HCT116 (cell line): ENCODE data around the gene TRABD. TPM values are rescaled to one million over a fixed set of nuclear protein-coding genes. Genes with fewer than 3 reads are reported as not detected.

ENCODE experiments used
- ATAC-seq: fragments of 200-7000 bp; cut with Tn5 transposase; 2 replicates; pipeline ENCODE4 v1.9.1; 2020; ENCODE audit warnings: mild to moderate bottlenecking, moderate library complexity
- BruUV-seq: library from RNA; stranded (reverse); fragments of 400-500 nt; replicated peaks from 2 replicates; lab custom pipeline; 2021; lab: Mats Ljungman, UMichigan
- CTCF ChIA-PET: fragments of 300-600 bp; sonication (Branson Sonifier 250); formaldehyde crosslinking; loops from one replicate; lab custom pipeline; 2021; ENCODE audit warnings: antibody characterized with exemption; lab: Charles Lee
- POLR2A ChIA-PET: fragments of 300-600, 350-600 bp; sonication (Branson Sonifier 250); formaldehyde crosslinking; loops from one replicate; lab custom pipeline; 2021; ENCODE audit warnings: antibody characterized with exemption; lab: Charles Lee
- RAD21 ChIA-PET, 2 experiments: fragments of 300-600 bp; sonication (Branson Sonifier 250); formaldehyde crosslinking; loops; one replicate each; lab custom pipeline; 2023; ENCODE audit warnings: low total read pairs in 2 of 2; ENCODE audit not compliant: uncharacterized antibody in 2 of 2, unreplicated experiment in 2 of 2, low non-redundant PET in 1 of 2; lab: Charles Lee
- DNase-seq: peaks from one replicate; pipeline ENCODE4 v3.0.0-alpha.2; 2010; ENCODE audit warnings: low read depth, low spot score
- H2AFZ ChIP-seq: fragments of 200-600 bp; shearing (Covaris generic), sonication (generic); 2 replicates; pipeline ENCODE4 v1.6.1; 2017; ENCODE audit warnings: low read depth, mixed run types, mixed read lengths, antibody characterized with exemption, low read length; ENCODE audit not compliant: poor library complexity, severe bottlenecking
- H3K27ac ChIP-seq: 2 replicates; pipeline ENCODE4 v1.5.1; 2012; ENCODE audit warnings: low read depth, low read length
- H3K27me3 ChIP-seq: fragments of 200-600 bp; sonication (generic); 2 replicates; pipeline ENCODE4 v1.6.1; 2016; ENCODE audit warnings: mixed run types, low read length, mixed read lengths; ENCODE audit not compliant: insufficient read depth
- H3K36me3 ChIP-seq, 2 experiments: fragments of 200-500 bp in 1 of 2; fragments of 200-600 bp in 1 of 2; sonication (Bioruptor generic) in 1 of 2; sonication (generic) in 1 of 2; 2 replicates each; pipeline versions ENCODE4 v1.5.1 to v1.6.1; 2014 to 2016; ENCODE audit warnings: low read length in 2 of 2, inconsistent platforms in 1 of 2, mixed read lengths in 1 of 2, mixed run types in 1 of 2; ENCODE audit not compliant: insufficient read depth in 2 of 2, control insufficient read depth in 1 of 2
- H3K4me1 ChIP-seq, 2 experiments: fragments of 200-600 bp in 1 of 2; sonication (generic) in 1 of 2; 2 replicates each; pipeline versions ENCODE4 v1.5.1 to v1.6.1; 2012 to 2017; ENCODE audit warnings: low read length in 2 of 2, inconsistent platforms in 1 of 2, mild to moderate bottlenecking in 1 of 2, mixed read lengths in 1 of 2, mixed run types in 1 of 2, moderate library complexity in 1 of 2; ENCODE audit not compliant: insufficient read depth in 2 of 2, control insufficient read depth in 1 of 2
- H3K4me2 ChIP-seq: fragments of 200-600 bp; sonication (generic); 2 replicates; pipeline ENCODE4 v1.6.1; 2017; ENCODE audit warnings: mixed run types, low read length, mixed read lengths
- H3K4me3 ChIP-seq, 2 experiments: fragments of 200-600 bp in 1 of 2; sonication (generic) in 1 of 2; replicated peaks in 1 of 2; 2 replicates each; pipeline ENCODE4 v1.5.1; 2011 to 2016; ENCODE audit warnings: low read length in 2 of 2, control low read depth in 1 of 2, low read depth in 1 of 2, mild to moderate bottlenecking in 1 of 2, mixed read lengths in 1 of 2, mixed run types in 1 of 2
- H3K79me2 ChIP-seq: fragments of 200-600 bp; sonication (generic); 2 replicates; pipeline ENCODE4 v1.6.1; 2017; ENCODE audit warnings: mild to moderate bottlenecking, mixed run types, low read length, moderate library complexity, mixed read lengths; ENCODE audit not compliant: insufficient read depth
- H3K9ac ChIP-seq: fragments of 200-600 bp; sonication (generic); 2 replicates; pipeline ENCODE4 v1.6.1; 2016; ENCODE audit warnings: low read length, mixed read lengths
- H3K9me2 ChIP-seq: fragments of 200-600 bp; sonication (generic), shearing (Covaris generic); 2 replicates; pipeline ENCODE4 v1.6.1; 2017; ENCODE audit warnings: mixed run types, mild to moderate bottlenecking, moderate library complexity; ENCODE audit not compliant: insufficient read depth
- H3K9me3 ChIP-seq, 2 experiments: fragments of 200-500 bp in 1 of 2; fragments of 200-600 bp in 1 of 2; sonication (Bioruptor generic) in 1 of 2; sonication (generic) in 1 of 2; 2 replicates each; pipeline ENCODE4 v1.6.1; 2014 to 2017; ENCODE audit warnings: low read length in 2 of 2, mixed read lengths in 2 of 2, inconsistent platforms in 1 of 2, low read depth in 1 of 2, mild to moderate bottlenecking in 1 of 2, mixed run types in 1 of 2, moderate library complexity in 1 of 2; ENCODE audit not compliant: control insufficient read depth in 1 of 2, insufficient read depth in 1 of 2
- H4K20me1 ChIP-seq: fragments of 200-600 bp; sonication (generic), shearing (Covaris generic); 2 replicates; pipeline ENCODE4 v1.6.1; 2017; ENCODE audit warnings: mixed run types, mild to moderate bottlenecking, moderate library complexity; ENCODE audit not compliant: insufficient read depth
- CBX3 ChIP-seq: IDR thresholded peaks from 2 replicates; pipeline ENCODE4 v1.6.1; 2012; ENCODE audit warnings: low read depth
- CTCF ChIP-seq, 3 experiments: fragments of 200-600 bp in 1 of 3; sonication (generic) in 1 of 3; IDR thresholded peaks in 2 of 3; conservative IDR thresholded peaks in 1 of 3; 2 replicates each; pipeline ENCODE4 v1.5.1; 2012 to 2017; ENCODE audit warnings: low read depth in 2 of 3, low read length in 2 of 3, antibody characterized with exemption in 1 of 3, borderline replicate concordance in 1 of 3, control low read depth in 1 of 3, mild to moderate bottlenecking in 1 of 3, mixed read lengths in 1 of 3, mixed run types in 1 of 3, moderate library complexity in 1 of 3; ENCODE audit not compliant: insufficient read depth in 1 of 3
- EGR1 ChIP-seq: IDR thresholded peaks from 2 replicates; pipeline ENCODE4 v1.6.1; 2012; ENCODE audit warnings: low read depth
- EZH2 ChIP-seq: fragments of 200-600 bp; sonication (generic); IDR thresholded peaks from 2 replicates; pipeline ENCODE4 v1.6.1; 2017; ENCODE audit warnings: antibody characterized with exemption, mixed run types
- EZH2phosphoT487 ChIP-seq: fragments of 200-600 bp; IDR thresholded peaks from 2 replicates; pipeline ENCODE4 v1.6.1; 2018; ENCODE audit warnings: antibody characterized with exemption, borderline replicate concordance
- FOSL1 ChIP-seq: IDR thresholded peaks from 2 replicates; pipeline ENCODE4 v1.6.1; 2012; ENCODE audit warnings: low read depth
- JUND ChIP-seq: IDR thresholded peaks from 2 replicates; pipeline ENCODE4 v1.6.1; 2012
- MAX ChIP-seq: IDR thresholded peaks from 2 replicates; pipeline ENCODE4 v1.6.1; 2012
- POLR2AphosphoS5 ChIP-seq: IDR thresholded peaks from 2 replicates; pipeline ENCODE4 v1.6.1; 2011; ENCODE audit warnings: mild to moderate bottlenecking, low read depth, low read length, moderate library complexity
- REST ChIP-seq: IDR thresholded peaks from 2 replicates; pipeline ENCODE4 v1.6.1; 2012; ENCODE audit warnings: low read depth
- SIN3A ChIP-seq: IDR thresholded peaks from 2 replicates; pipeline ENCODE4 v1.6.1; 2012; ENCODE audit warnings: low read depth
- SP1 ChIP-seq: IDR thresholded peaks from 2 replicates; pipeline ENCODE4 v1.6.1; 2012; ENCODE audit warnings: low read depth
- SRF ChIP-seq: IDR thresholded peaks from 2 replicates; pipeline ENCODE4 v1.6.1; 2012; ENCODE audit warnings: low read depth
- YY1 ChIP-seq: IDR thresholded peaks from 2 replicates; pipeline ENCODE4 v1.6.1; 2011; ENCODE audit warnings: low read length, low read depth, moderate library complexity, mild to moderate bottlenecking; ENCODE audit not compliant: insufficient replicate concordance; ENCODE audit errors: extremely low read depth
- ZNF274 ChIP-seq: fragments of 200-500 bp; sonication (Bioruptor generic); IDR thresholded peaks from 2 replicates; pipeline ENCODE4 v1.6.1; 2014; ENCODE audit warnings: mild to moderate bottlenecking, low read depth, low read length, inconsistent platforms
- intact Hi-C: fragments of 100-400 bp; cut with micrococcal nuclease; formaldehyde crosslinking; loops from 2 replicates; pipeline ENCODE4 v1.10.0; 2022
- total RNA-seq: library from RNA; stranded (reverse); gene quantifications from one replicate; pipeline ENCODE4 v1.2.1, GENCODE V29; 2021; ENCODE audit not compliant: unreplicated experiment
- TF ChIP-seq, protein P1 (sequence below): IDR thresholded peaks from 2 replicates; pipeline ENCODE4 v1.6.1; 2011; ENCODE audit warnings: mild to moderate bottlenecking, low read length, moderate library complexity; ENCODE audit not compliant: insufficient replicate concordance; ENCODE audit errors: extremely low read depth

Gene TRABD
- total RNA-seq, 1 experiment from 2014 or later, result 90.3 TPM

GRCh38 chr22:50211147-50211546, 25.4 kb downstream of the TRABD start:
- Histone ChIP-seq H3K9me3 (no peaks in the 10 kb centered on the region), H3K27ac (no peak overlapping the region), H3K27me3 (no peaks in the 10 kb centered on the region)
- POLR2A ChIA-PET, result no interaction called here
- no peak for DNase-seq
- no peak for TF ChIP-seq CTCF (IDR thresholded peaks at IDR 0.05 in 2 of 3, conservative IDR thresholded peaks at IDR 0.05 in 1 of 3; ENCODE audit: borderline replicate concordance in 1 of 3, insufficient read depth in 1 of 3, low read depth in 2 of 3, low read length in 2 of 3)
- no peak for TF ChIP-seq POLR2AphosphoS5
- no peak for TF ChIP-seq SRF
- TF ChIP-seq EGR1, result no peak
- TF ChIP-seq MAX, result no peak
- TF ChIP-seq YY1, result no peak
- no peak for TF ChIP-seq SIN3A
- TF ChIP-seq REST, result no peak
- TF ChIP-seq ZNF274, result no peak
- TF ChIP-seq EZH2, result no peak
- TF ChIP-seq JUND, result no peak
- no peak for TF ChIP-seq EZH2phosphoT487
- TF ChIP-seq CBX3, result no peak
- no peak for TF ChIP-seq SP1
- TF ChIP-seq, protein P1, sequence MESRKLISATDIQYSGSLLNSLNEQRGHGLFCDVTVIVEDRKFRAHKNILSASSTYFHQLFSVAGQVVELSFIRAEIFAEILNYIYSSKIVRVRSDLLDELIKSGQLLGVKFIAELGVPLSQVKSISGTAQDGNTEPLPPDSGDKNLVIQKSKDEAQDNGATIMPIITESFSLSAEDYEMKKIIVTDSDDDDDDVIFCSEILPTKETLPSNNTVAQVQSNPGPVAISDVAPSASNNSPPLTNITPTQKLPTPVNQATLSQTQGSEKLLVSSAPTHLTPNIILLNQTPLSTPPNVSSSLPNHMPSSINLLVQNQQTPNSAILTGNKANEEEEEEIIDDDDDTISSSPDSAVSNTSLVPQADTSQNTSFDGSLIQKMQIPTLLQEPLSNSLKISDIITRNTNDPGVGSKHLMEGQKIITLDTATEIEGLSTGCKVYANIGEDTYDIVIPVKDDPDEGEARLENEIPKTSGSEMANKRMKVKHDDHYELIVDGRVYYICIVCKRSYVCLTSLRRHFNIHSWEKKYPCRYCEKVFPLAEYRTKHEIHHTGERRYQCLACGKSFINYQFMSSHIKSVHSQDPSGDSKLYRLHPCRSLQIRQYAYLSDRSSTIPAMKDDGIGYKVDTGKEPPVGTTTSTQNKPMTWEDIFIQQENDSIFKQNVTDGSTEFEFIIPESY, result no peak
- TF ChIP-seq FOSL1, result no peak
- TF ChIP-seq, all 23 proteins: peak for 0
- Histone ChIP-seq H3K4me2 (no peak overlapping the region), H3K36me3 (peaks cover 17 to 20% of the 10 kb centered on the region in 2 experiments), H3K9ac (no peak overlapping the region), H3K4me3 (no peak overlapping the region), H4K20me1 (no peaks in the 10 kb centered on the region), H2AFZ (no peak overlapping the region), H3K4me1 (peaks cover 0 to 14% of the 10 kb centered on the region in 2 experiments; a peak in 2 of 4 replicates), H3K9me2 (no peaks in the 10 kb centered on the region), H3K79me2 (peaks cover 17% of the 10 kb centered on the region; the same call in 1 of the 2 replicates)
- ATAC-seq, result no peak
- CTCF ChIA-PET, result interaction anchor here (0.9 to 1.2 kb wide), 2 partner anchors 62 kb away, joined by 3 to 5 read pairs; no protein-coding TSS in a partner anchor
- no TSS peak for BruUV-seq
- intact Hi-C loops, result no loop called here
- RAD21 ChIA-PET, result no interaction called here
